Left hindlimb (tissue), 1 donor: Measurements from ENCODE around the gene FUT6.
"Not testable (repeated sequence)": the region's sequence is repeated elsewhere in the genome, so short reads cannot be mapped to it uniquely, and the experiment has no call there.

ENCODE experiments used
- DNase-seq: peaks from one replicate; pipeline ENCODE4 v3.0.0-alpha.2; 2018

Gene FUT6

DNA sequence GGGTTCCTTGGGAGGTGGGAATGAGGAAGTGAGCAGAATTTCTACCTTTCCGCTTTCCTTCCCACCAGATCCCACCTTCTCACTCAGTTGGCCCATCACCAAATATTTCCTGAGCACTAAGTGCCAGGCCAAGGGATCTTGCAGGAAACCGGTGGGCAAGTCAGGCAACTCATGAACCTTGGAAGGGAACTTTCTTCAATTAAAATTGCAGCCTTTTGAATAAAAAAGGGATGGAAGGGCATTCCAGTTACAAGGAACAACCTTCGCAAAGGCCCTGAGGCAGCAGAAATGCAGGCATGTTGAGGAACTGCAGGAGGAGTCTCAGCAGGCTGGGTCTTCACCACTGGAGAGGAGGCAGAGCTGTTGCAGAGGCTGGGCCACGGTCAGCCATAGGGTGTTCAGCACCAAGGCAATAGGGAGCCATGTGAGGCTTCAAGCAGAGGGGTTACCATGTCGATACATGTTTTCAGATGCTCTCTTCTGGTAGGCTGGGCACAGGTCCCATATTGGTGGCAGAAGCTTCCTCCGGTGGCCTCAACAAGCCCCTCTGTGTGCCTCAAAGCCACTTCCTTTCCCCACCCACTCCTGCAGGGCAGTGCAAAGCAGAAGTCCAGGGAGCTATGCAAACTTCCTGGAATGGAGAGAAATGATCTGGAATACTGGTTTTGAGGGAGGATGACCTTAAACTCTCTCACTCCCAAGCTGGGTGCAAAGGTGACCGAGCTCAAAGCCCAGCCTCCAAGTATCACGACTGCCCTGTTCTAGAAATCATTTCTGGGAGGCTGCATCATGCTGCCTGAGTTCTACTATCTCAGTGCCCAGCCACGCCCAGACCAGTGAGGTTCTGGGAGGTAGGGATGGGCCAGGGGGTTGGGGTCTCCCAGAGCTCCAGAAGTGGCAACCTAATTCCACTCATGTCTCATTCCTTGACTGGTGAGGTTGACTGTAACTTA lies at the start of gene FUT6:
Gene FUT6, minus strand, starts transcription at position 638 of the 953 bp plus-strand sequence. CDS start 7,135 bp downstream, outside the sequence.
- no peak for DNase-seq

GRCh38 chr19:5884065-5884811 lies 44.7 kb upstream of the FUT6 start:
- not testable (repeated sequence) for DNase-seq

DNA sequence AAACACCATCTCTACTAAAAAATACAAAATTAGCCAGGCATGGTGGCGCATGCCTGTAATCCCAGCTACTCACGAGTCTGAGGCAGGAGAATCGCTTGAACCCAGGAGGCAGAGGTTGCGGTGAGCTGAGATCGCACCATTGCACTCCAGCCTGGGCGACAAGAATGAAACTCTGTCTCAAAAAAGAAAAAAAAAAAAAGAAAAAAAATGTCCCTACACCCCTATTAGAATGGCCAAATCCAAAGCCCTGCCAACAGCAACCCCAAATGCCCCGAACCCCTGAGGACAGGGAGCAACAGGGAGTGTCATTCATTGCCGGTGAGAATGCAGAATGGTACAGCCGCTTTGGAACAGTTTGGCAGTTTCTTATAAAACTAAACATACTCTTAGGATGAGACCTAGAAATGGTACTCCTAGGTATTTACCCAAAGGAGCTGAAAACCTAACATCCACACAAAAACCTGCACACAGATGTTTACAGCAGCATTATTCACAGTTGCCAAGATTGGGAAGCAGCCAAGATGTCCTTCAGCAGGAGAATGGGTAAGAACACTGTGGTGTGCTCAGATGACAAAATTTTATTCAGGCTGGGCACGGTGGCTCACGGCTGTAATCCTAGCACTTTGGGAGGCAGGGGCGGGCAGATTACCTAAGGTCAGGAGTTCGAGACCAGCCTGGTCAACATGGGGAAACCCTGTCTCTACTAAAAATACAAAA lies 43.8 kb upstream of the FUT6 start:
- DNase-seq, result not testable (repeated sequence)

DNA sequence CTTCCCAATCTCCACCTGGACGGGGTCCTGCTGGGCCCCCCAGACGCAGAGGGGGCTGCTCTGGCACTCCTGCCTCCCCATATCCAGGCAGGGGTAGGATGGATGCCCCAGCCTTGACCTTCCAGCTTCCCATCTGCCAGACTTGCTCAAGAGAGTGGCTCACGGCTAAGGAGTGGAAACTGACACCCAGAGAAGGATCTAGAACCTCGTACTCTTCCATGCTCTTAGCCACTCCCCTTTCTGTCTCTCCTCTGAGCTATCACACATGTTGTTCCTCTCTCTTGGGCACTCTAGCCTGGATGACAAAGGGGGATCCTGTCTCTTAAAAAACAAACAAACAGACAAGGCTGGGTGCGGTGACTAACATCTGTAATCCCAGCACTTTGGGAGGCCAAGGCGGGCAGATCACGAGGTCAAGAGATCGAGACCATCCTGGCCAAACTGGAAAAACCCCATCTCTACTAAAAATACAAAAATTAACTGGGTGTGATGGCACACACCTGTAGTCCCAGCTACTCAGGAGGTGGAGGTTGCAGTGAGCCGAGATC lies 43.0 kb upstream of the FUT6 start:
- no peak for DNase-seq

DNA sequence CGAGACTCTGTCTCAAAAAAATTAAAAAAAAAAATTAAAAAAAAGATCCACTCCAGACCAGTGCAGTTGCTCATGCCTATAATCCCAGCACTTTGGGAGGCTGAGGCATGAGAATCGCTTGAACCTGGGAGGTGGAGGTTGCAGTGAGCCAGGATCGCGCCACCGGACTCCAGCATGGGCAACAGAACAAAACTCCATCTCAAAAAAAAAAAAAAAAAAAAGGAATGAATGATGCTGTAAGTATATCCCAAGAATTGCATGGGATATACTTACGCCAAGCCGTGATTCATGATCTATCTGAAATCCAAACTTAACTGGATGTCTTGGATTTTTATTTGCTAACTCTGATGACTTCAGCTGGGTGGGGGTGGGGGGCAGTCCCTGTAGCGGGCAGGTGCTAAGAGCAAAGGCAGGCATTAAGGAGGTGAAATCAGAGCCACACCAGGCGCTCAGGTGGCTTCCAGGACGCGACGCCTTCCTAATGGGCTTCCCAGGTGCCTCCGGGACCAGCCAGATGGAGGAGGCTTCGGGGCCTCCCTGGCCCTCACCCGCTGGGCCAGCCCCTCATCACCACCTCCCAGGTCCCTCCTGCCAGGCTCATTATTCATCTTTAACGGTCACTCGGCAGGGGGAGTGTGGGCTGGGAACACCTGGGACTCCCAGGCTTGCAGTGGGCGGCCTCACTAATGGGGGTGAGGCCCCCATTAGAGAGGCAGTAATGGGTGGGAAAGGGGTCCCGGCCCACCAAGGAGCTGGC lies 42.2 kb upstream of the FUT6 start:
- DNase-seq, result no peak

- DNase-seq, result peak; percentile 82
These were observed 41.1 kb upstream of the FUT6 start for GRCh38 chr19:5880604-5881078.

GRCh38 chr19:5880196-5880595 lies 40.7 kb upstream of the FUT6 start:
- DNase-seq, result no peak

- no peak for DNase-seq
These were observed 38.4 kb upstream of the FUT6 start for GRCh38 chr19:5877882-5878281.

DNA sequence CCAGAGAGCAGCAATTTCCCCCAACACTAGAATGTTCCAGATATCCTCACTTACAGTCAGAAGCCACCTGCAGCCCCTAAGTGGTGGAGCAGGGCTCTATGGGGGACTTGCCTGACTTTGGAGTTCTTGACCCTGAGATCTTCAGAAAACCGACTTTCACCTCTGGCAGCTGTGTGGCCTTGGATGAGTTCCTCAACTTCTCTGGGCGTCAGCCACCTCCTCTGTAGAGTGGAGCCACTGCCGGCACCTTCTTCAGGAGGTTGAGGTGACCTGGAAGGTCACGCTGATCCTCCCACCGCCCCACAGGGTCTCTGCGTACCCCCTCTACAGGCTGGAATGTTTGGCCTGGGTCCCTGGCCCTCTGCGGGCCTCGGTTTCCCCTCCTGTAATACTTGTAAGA lies 37.9 kb upstream of the FUT6 start:
- no peak for DNase-seq

DNA sequence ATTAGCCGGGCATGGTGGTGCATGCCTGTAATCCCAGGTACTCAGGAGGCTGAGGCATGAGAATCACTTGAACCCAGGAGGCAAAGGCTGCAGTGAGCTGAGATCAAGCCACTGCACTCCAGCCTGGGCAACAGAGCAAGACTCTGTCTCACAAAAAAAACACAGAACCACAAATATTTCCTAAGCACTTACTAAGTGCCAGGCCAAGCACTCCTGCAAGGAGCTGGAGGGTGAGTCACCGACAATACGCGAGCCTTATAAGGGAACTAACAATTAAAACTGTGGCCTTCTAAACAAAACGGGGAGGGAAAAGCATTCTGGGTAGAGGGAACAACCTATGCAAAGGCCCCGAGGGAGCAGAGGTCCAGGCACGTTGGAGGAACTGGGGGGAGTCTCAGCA lies 35.0 kb upstream of the FUT6 start:
- not testable (repeated sequence) for DNase-seq

DNA sequence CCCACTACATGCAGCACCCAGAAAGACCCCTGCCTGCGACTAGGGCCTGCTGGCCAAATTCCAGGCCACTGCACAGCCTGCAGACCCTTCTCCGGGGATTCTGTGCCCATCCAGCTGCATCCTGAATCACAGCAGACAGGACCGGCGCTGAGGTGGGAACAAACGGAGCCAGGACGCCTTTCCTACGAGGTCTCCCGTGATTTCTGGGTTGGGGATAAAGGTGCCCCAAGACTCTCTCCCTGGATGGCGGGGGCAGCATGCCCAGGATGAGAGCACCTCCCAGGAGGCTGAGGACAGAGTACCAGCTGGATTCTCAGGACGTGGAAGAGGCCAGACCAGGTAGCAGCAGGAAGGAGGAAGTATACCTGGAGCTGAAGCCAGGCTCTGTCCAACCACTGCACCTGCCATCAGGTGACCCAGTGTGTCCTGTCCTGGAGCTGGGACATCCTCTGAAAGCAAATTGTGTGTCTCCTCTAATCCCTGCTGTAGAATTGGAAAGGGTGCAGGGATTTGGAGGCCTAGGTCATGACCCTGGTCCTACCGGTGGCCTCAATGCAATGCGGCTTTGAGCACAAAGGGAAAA lies 34.2 kb upstream of the FUT6 start:
- DNase-seq, result no peak

GRCh38 chr19:5870986-5871394 lies 31.5 kb upstream of the FUT6 start:
- no peak for DNase-seq

- DNase-seq, result no peak
These were observed 28.0 kb upstream of the FUT6 start for GRCh38 chr19:5867201-5868136.

DNA sequence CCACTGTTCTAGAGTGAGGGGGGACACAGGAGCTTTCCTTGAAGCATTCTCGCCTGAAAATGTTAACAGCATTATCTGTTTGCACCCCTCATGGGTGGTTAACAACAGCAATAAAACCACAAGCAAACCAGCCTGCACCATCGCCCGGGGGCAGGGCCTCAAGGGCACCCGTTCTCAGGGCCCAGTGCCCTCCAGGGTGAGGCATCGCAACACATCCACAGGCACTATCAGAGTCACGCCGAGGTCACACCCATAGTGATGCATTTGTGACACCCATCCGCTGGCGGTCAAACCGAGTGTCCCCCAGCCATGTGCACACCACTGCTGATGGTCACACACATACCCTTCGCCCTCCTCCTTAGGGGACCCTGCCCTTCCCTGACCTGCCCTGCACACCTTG lies 26.3 kb upstream of the FUT6 start:
- no peak for DNase-seq

- no peak for DNase-seq
These were observed 25.4 kb upstream of the FUT6 start for GRCh38 chr19:5864725-5865486.

GRCh38 chr19:5864013-5864720 lies 24.7 kb upstream of the FUT6 start:
- DNase-seq, result no peak

DNA sequence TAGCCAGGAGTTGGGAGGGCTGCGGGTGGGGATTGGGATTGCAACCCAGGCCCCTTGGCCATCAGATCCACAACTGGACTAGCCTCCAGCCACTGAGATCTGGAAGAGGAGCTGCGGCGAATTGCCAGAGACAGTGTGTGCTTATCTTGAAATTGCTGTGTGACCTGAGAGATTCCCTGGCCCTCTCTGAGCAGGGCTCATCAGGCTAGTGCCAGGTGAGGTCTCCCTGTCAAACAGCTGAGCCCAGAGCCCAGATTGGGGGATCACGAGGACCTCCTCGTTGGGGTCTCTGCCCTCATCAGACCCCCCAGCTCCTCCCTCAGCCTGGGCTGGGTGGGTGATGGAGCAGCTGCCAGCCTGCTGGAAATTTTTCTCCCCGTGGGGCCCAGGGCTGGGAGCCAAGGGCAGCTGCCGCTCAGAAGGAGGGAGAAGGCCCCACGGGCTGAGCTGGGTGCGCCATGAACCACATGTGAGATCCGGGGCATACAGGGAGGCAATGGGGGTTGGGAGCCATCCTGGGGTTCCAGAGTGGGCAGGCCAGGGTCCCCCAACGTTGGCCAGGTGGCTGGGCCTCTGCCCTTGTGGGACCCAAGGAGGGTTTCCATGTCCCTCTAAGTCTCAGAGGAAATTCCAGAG lies 23.6 kb upstream of the FUT6 start:
- DNase-seq, result no peak
